Medulla oblongata (tissue), 1 donor: Measurements from ENCODE around the gene ITGB2.

ENCODE experiments used
- DNase-seq: peaks from one replicate; pipeline ENCODE4 v3.0.0-alpha.2; 2015; ENCODE audit errors: extremely low spot score

ITGB2 gene

DNA sequence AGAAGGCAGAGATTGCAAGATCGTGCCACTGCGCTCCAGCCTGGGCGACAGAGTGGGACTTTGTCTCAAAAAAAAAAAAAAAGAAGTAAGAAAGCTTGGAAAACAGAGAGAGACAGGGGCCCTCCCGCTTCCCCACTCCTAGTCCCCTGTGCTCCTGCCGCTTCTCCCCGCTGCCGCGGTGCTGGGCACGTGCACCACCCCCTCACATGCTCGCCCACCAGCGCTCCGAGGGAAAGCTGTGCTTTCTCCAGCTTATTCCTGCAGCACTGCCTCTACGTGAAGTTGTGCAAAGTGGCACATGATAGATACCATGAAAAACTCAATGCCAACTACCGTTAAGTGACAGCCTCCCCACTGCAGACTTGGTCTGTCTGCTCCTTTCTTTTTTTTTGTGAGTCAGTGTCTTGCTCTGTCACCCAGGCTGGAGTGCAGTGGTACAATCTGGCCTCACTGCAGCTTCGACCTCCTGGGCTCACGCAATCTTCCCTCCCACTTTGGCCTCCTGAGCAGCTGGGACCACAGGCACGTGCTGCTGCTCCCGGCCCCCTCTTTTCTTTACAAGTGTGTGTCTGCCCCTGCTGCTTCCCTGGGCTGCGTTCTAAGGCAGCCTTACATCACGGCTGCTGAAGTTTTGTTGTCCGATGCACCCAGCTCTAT is 34.6 kb upstream of the ITGB2 start:
- no peak for DNase-seq

- no peak for DNase-seq
Observed at GRCh38 chr21:44954281-44954771, 33.6 kb upstream of the ITGB2 start.

DNA sequence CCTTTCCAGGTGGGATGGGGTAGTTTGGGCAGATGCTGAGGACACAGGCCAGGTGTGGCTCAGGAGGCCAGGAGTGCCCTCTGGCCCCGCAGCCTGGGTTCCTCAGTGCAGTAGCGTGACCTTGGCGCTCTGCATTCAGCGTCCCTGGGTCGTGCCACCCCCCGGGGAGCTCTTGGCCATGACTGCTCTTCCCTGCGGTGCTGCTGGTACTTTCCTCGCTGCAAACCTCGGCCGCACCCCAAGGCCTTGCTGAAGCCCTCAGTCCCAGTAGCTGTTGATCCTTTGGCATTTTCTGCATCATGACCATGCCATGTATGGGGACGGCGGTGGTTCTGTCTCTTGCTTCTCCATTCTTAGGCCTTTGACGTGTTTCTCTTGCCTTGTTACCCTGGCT is 32.9 kb upstream of the ITGB2 start:
- no peak for DNase-seq

GRCh38 chr21:44952929-44953627 is 32.4 kb upstream of the ITGB2 start:
- no peak for DNase-seq

DNA sequence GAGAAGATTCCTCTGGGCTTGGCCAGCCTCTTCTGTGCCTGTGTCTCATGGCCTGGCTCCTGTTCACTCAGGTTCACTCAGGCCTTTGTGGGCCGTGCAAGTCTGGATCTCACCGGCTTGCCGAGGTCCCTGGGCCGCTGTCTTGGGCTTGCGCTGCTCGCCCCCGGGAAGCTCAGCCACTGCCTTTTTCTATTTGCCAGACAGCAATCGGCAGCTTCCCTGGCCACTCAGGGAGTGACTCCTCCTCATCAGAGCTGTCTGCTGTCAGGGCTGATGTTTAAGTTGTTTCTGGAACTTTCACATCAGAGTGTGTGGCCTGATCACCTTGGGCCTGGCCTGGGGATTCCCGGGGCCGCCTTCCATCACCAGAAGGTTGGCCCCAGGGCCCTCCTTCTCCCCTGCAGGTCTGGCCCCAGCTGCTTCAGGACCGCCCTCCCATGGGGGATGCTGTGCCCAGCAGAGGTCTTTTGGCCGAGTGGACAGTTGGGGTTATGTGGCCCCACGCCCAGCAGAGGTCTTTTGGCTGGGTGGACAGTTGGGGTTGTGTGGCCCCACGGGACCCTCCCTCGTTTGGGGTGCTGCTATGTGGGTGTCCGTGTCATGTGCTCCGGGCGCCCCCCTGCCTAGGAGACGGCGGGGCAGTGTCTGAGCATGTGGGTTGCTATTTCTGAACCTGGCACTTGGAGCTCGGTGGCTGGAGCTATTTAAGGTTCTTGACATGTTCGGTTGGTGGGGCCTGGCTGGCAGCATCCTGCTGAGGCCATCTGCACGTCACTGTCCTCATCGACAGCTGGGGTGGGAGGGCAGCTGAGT is 31.6 kb upstream of the ITGB2 start:
- no peak for DNase-seq

DNA sequence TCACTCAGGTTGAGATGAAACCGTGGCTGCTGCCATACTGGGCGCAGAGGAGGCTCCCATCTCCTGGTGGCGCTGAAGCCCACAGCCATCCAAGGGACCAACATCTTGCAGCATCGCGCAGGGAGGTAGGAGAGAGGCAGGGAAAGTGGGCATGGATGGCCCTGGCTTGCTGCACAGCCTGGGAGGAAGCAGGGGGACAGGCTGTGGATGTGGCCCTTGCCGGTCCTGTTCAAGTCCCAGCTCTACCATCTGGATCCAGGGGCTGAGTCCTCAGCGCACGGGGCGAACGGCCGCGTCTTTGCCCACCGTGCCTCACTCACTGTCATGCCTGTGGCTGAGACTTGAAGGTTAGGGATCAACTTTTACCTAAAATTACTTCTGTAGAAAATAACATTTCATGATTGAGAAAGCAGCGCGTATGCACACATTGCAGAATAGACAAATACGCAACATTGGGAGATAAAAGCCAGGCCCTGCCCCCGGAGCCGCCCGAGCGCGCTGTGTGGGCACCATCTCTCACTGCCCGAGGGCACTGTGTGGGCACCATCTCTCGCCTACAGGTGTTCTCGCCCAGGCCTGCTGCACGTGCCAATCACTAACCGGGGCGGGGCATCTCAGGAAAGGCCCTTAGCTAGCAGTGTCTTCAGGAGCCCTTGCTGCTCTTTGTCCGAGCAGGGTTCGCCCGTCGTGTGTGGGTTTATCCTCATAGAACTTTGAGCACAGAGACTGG is 30.7 kb upstream of the ITGB2 start:
- no peak for DNase-seq

DNA sequence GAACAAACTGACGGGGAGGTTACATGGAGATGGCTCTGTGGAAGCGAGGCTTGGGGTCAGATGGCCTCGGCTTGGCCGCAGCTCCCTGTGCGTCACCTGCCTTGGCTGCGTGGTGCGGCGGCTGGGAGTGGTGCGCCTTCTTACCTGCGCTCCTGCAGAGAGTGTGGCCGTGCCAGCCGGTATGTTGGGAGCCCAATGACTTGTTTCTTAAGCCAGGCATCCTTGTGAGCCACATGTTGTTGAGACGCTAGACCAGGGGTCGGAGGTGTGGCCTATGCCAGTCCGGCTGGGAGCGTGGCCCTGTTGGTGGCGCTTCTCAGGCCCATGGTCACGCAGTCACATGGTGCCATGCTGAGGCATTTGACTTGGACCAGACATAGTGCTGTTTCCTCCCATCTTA is 29.7 kb upstream of the ITGB2 start:
- no peak for DNase-seq

GRCh38 chr21:44949779-44950198 is 29.1 kb upstream of the ITGB2 start:
- DNase-seq = peak; percentile 64

DNA sequence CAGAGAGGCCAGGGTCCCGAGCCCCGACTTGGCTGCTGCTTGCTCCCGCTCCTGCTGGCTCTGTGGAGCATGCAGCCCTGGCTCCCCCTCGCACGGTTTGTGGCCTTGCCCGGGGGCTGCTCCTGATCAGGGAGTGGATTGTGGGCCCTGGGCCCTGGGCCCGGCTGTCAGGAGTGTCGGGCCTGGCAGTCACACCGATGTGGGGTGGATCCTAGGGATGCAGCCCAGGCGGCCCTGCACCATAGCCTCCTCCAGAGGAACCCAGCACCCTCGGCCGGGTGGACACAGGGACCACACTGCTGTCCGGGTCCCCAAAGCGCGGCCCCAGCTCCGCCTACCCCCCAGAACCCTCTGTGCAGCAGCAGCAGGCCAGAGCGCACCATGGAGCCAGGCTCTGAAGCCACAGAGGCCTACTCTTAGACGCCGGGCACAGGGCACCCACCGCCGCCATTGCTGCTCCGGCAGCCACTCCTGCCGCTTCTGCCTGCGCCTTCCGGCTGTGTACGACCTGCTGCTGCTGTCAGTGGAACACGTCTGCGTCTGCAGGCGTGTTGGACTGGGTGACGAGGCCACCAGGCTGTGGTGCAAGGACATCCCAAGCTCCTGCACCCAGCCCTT is 28.6 kb upstream of the ITGB2 start:
- no peak for DNase-seq

DNA sequence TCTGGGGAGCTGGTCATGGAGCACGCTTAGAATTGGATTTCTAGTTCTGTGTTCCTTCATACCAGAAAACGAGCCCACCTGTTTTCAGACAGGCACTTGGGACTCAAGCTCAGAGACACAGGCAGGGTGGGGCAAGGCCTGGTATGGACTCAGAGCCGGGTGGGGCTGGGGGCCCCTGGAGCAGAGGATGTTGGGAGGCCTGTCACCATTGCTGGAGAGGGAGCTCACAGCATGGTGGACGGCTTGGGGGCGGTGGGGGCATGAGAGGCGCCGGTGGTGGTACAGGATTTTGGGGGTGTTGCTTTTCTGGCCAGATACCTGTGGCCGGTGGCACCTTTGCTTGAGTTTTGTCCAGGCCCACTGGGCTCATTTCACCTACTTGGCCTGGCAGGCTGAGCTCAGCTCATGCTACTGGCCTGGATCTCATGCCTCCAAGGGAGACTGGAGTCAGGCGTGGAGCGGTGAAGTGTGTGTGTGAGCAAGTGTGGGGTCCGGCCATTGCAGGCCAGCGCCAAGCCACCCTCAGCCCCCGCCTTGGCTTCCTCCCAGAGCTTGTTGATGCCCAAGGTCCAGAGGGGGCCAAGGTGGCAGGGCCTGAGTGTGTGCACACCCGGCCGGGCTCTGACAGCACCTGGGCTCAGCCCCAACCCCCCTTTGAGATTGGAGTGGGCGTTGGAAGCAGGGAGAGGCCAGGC is 27.9 kb upstream of the ITGB2 start:
- no peak for DNase-seq

GRCh38 chr21:44947930-44948331 is 27.2 kb upstream of the ITGB2 start:
- DNase-seq = no peak

DNA sequence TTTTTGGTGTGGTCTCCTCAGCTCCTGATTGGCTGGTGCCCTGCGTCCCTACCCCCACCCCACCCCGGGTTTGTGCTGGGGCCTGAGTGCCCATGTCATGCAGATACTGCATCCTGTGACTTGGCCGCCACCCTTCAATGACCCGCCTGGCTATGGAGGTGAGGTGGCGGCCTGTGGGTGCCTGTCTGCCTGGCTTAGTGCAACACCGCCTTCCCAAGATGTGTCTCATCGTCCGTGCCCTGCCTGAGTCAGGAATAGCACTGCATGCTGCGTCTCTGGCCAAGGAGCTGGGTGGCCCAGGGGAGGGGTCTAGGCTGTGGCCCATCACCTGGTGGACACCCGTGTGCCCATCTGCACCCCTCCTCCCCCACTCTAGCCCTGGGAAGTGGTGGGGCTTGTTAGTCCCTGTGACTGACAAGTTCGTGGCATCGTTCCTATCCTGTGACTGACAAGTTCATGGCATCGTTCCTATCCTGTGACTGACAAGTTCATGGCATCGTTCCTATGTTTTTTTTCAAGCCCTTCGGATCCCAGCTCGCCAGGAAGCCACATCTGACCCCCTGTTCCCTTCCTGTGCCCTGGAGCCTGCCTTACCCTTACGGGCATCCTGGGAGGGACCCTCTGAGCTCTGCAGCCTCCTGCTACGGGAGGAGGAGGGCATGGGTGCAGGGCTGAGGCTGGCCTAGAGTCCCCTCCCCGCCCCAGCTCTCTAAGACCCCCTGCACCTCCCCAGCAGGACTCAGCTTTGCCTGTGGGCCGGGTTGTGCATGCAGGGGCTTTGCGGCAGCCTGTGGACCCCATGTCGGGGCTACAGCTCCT is 26.6 kb upstream of the ITGB2 start:
- no peak for DNase-seq

- DNase-seq = no peak
Observed at GRCh38 chr21:44946254-44947041, 25.7 kb upstream of the ITGB2 start.

GRCh38 chr21:44944596-44944995 is 23.9 kb upstream of the ITGB2 start:
- DNase-seq = no peak

- no peak for DNase-seq
Observed at GRCh38 chr21:44943686-44944550, 23.2 kb upstream of the ITGB2 start.

DNA sequence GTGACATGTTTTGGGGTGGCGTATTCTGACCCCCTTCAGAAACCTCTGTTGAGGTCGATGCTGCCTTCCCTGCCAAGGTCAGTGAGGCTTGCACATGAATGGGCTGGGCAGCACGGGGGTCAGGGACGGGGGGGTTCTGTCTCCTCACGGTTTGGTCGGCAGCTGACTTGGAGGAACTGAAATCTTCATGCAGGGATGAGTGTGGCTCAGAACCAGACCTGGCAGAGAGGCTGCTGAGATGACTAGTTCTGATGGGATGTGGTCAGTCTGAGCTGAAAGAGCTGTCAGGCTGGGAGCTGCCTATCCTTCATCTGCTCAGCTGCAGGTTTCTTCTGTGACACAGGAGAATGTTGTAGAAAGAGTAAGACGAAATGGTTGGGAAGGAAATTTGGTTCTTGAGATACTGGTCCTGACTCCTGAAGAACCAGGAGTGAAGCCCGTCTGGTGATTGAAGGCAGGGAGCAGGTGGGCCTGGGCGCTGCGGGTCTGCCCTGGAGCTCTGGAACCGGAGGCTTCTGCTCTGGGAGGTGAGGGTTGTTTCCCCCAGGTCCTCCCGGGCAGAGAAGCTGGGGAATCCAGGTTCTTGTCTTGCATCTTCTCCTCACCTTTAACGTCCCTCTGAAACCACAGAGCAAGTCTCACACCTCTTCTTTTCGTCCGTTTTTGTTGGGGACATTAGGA is 22.4 kb upstream of the ITGB2 start:
- no peak for DNase-seq

DNA sequence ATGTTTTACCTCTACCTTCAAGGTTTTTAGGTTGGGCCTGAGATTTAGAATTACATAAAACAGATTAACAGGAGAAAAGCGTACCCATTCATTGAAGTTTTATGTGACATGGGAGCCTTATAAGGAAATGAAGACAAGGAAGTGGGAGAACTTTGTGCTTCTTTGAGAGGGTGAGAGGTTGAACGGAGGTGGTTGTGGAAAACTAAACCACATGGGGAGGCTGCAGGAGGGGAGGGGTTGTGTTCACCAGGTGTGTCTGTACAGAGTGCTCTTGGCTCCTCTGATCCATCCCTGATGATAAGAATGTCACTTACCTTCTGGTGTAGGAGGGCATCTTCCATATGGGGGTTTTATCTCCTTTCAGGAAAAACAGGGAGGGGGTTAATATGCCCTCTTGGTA is 21.9 kb upstream of the ITGB2 start:
- no peak for DNase-seq

DNA sequence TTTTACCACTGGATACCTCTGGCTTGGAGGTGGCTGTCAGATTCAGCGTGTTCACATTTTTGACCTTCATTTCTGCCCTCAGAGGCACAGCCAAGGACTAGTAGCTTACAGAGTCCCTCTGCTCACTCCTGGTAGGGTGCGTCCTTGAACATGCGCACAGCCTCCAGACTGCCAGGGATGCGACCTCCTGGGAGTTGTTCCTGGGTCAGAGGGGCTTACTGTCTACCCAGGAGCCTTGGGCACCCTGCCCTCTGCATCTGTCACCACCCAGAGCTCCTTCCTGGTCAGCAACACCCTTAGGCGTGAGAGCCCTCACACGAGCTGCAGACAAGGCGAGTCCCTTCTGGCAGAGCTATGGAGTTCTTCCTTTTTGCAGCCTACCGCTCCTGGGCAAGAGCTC is 20.9 kb upstream of the ITGB2 start:
- no peak for DNase-seq
